SU-DHL-6 (cell line): ENCODE results near the gene ICA1.

ENCODE experiments used
- H2AFZ ChIP-seq: fragments of 200-600 bp; sonication (generic); 2 replicates; pipeline ENCODE4 v1.6.1; 2014; ENCODE audit warnings: low read depth, mild to moderate bottlenecking, moderate library complexity, mixed read lengths, antibody characterized with exemption, low read length; ENCODE audit not compliant: severe bottlenecking
- H3F3A ChIP-seq: fragments of 200-600 bp; shearing (Covaris generic); 2 replicates; pipeline ENCODE4 v1.6.0; 2016; ENCODE audit warnings: antibody characterized with exemption, mild to moderate bottlenecking; ENCODE audit not compliant: insufficient read depth
- H3K27ac ChIP-seq: fragments of 200-600 bp; sonication (generic); 2 replicates; pipeline ENCODE4 v1.5.1; 2016; ENCODE audit warnings: low read depth, mild to moderate bottlenecking, low read length, moderate library complexity, mixed read lengths
- H3K27me3 ChIP-seq: fragments of 200-600 bp; sonication (generic), shearing (Covaris generic); 2 replicates; pipeline ENCODE4 v1.6.0; 2014; ENCODE audit warnings: mild to moderate bottlenecking, low read length
- H3K36me3 ChIP-seq: fragments of 200-600 bp; sonication (generic); 2 replicates; pipeline ENCODE4 v1.6.1; 2014; ENCODE audit warnings: mild to moderate bottlenecking, low read length, mixed read lengths
- H3K4me2 ChIP-seq: fragments of 300-600, 200-600 bp; shearing (Covaris generic), sonication (generic); 2 replicates; pipeline ENCODE4 v1.6.0; 2014; ENCODE audit warnings: low read length, low read depth, mild to moderate bottlenecking; ENCODE audit not compliant: poor library complexity, severe bottlenecking
- H3K4me3 ChIP-seq: fragments of 200-600 bp; sonication (generic); 2 replicates; pipeline ENCODE4 v1.5.1; 2014; ENCODE audit warnings: antibody characterized with exemption, low read length, mild to moderate bottlenecking, mixed read lengths; ENCODE audit not compliant: insufficient read depth, poor library complexity, severe bottlenecking
- H3K79me2 ChIP-seq: fragments of 200-600 bp; sonication (generic); 2 replicates; pipeline ENCODE4 v1.6.1; 2014; ENCODE audit warnings: mild to moderate bottlenecking, low read length, moderate library complexity; ENCODE audit not compliant: insufficient read depth
- H3K9ac ChIP-seq: fragments of 200-600 bp; sonication (generic); 2 replicates; pipeline ENCODE4 v1.7.0; 2014; ENCODE audit warnings: mild to moderate bottlenecking, low read length
- H3K9me2 ChIP-seq: fragments of 200-600 bp; sonication (generic); replicated peaks from 2 replicates; pipeline ENCODE4 v1.6.1; 2014; ENCODE audit warnings: low read length; ENCODE audit not compliant: insufficient read depth
- H3K9me3 ChIP-seq: fragments of 200-600 bp; sonication (generic); 2 replicates; pipeline ENCODE4 v1.6.1; 2014; ENCODE audit warnings: low read length, mixed read lengths; ENCODE audit not compliant: insufficient read depth
- H4K20me1 ChIP-seq: fragments of 200-600 bp; sonication (generic); 2 replicates; pipeline ENCODE4 v1.6.1; 2014; ENCODE audit warnings: low read depth, mild to moderate bottlenecking, antibody characterized with exemption, low read length, moderate library complexity, mixed read lengths
- EZH2phosphoT487 ChIP-seq: fragments of 200-600 bp; sonication (generic), shearing (Covaris generic); conservative IDR thresholded peaks from 2 replicates; pipeline ENCODE4 v1.6.1; 2018; ENCODE audit warnings: mild to moderate bottlenecking, antibody characterized with exemption, low read length, moderate library complexity, mixed read lengths
- TF ChIP-seq, protein P1 (sequence below): fragments of 200-600 bp; sonication (generic); IDR thresholded peaks from one replicate; pipeline ENCODE4 v1.5.1; 2017; ENCODE audit warnings: antibody characterized with exemption, mild to moderate bottlenecking, low read length, moderate library complexity; ENCODE audit not compliant: insufficient read depth, poor library complexity, severe bottlenecking

ICA1 gene

GRCh38 chr7:8214244-8214824, 47.6 kb downstream of the ICA1 start:
- H3K4me2 ChIP-seq, result no peak overlapping the region
- H2AFZ ChIP-seq, result no peak overlapping the region
- no peaks in the 10 kb centered on the region for H3K79me2 ChIP-seq
- no peaks in the 10 kb centered on the region for H3K36me3 ChIP-seq
- H3K27ac ChIP-seq, result no peak overlapping the region
- H3K9me3 ChIP-seq, result no peaks in the 10 kb centered on the region
- no peak overlapping the region for H3K9ac ChIP-seq
- H3F3A ChIP-seq, result no peaks in the 10 kb centered on the region
- no peaks in the 10 kb centered on the region for H3K9me2 ChIP-seq
- TF ChIP-seq, protein P1, sequence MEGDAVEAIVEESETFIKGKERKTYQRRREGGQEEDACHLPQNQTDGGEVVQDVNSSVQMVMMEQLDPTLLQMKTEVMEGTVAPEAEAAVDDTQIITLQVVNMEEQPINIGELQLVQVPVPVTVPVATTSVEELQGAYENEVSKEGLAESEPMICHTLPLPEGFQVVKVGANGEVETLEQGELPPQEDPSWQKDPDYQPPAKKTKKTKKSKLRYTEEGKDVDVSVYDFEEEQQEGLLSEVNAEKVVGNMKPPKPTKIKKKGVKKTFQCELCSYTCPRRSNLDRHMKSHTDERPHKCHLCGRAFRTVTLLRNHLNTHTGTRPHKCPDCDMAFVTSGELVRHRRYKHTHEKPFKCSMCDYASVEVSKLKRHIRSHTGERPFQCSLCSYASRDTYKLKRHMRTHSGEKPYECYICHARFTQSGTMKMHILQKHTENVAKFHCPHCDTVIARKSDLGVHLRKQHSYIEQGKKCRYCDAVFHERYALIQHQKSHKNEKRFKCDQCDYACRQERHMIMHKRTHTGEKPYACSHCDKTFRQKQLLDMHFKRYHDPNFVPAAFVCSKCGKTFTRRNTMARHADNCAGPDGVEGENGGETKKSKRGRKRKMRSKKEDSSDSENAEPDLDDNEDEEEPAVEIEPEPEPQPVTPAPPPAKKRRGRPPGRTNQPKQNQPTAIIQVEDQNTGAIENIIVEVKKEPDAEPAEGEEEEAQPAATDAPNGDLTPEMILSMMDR, result no peak
- TF ChIP-seq EZH2phosphoT487, result no peak
- H3K27me3 ChIP-seq, result no peaks in the 10 kb centered on the region
- no peaks in the 10 kb centered on the region for H4K20me1 ChIP-seq
- no peak overlapping the region for H3K4me3 ChIP-seq

DNA sequence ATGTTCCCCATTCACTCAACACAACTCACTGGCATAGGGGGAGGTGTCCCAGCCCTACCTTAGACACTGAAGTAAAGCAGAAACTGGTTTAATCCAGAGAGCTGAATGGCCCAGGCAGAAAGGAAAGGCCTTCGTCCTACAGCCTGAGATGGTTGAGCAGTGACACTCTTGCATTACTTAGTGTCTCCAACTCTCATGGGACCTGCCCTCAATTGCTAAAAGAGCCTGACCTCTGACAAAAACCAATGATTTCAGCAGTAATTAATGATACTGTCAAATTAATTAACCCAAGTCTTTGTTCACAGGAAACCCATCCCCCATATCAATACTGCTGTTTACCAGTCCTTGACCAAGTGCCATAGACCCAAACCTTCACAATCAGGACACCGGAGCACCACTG, 48.6 kb downstream of the ICA1 start:
- H3K9me3 ChIP-seq, result no peaks in the 10 kb centered on the region
- no peaks in the 10 kb centered on the region for H4K20me1 ChIP-seq
- no peak overlapping the region for H3K9ac ChIP-seq
- H3K79me2 ChIP-seq, result no peaks in the 10 kb centered on the region
- H3F3A ChIP-seq, result no peaks in the 10 kb centered on the region
- H3K27ac ChIP-seq, result no peak overlapping the region
- no peaks in the 10 kb centered on the region for H3K9me2 ChIP-seq
- no peak for TF ChIP-seq EZH2phosphoT487
- TF ChIP-seq, protein P1, result no peak
- no peaks in the 10 kb centered on the region for H3K36me3 ChIP-seq
- H3K4me2 ChIP-seq, result no peak overlapping the region
- no peak overlapping the region for H2AFZ ChIP-seq
- H3K27me3 ChIP-seq, result no peaks in the 10 kb centered on the region
- H3K4me3 ChIP-seq, result no peak overlapping the region

- Histone ChIP-seq H3K9ac (no peak overlapping the region), H3K4me2 (no peak overlapping the region), H3K4me3 (no peak overlapping the region), H2AFZ (no peak overlapping the region), H3K36me3 (no peaks in the 10 kb centered on the region), H3K27ac (no peak overlapping the region), H3K9me2 (no peaks in the 10 kb centered on the region), H3K9me3 (no peaks in the 10 kb centered on the region), H3K79me2 (no peaks in the 10 kb centered on the region), H3K27me3 (no peaks in the 10 kb centered on the region), H4K20me1 (no peaks in the 10 kb centered on the region), H3F3A (no peaks in the 10 kb centered on the region)
- TF ChIP-seq, protein P1, result no peak
- no peak for TF ChIP-seq EZH2phosphoT487
These were observed 49.3 kb downstream of the ICA1 start for GRCh38 chr7:8212638-8213037.

DNA sequence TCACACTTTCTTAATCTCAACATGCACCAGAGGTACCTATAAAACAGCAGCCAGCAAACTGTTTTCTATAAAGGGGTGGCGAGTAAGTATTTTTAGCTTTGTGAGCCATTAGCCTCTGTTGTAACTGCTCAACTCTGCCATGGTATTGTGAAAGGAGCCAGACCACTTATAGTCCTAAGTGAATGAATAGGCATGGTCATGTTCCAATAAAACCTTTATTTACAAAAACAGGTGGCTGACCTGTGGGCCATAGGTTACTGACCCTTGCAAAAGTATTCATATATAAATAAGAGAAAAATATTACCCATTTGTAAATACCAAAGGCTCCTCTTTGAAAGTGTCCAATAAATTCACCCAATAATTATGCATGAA, 50.3 kb downstream of the ICA1 start:
- Histone ChIP-seq H3K36me3 (no peaks in the 10 kb centered on the region), H4K20me1 (no peaks in the 10 kb centered on the region)
- TF ChIP-seq, protein P1, result no peak
- TF ChIP-seq EZH2phosphoT487, result no peak

More for the DNA sequence above, 50.3 kb downstream of the ICA1 start:
- H3F3A ChIP-seq, result no peaks in the 10 kb centered on the region
- no peaks in the 10 kb centered on the region for H3K27me3 ChIP-seq
- no peak overlapping the region for H3K4me3 ChIP-seq
- H3K4me2 ChIP-seq, result no peak overlapping the region
- no peak overlapping the region for H3K27ac ChIP-seq
- H2AFZ ChIP-seq, result no peak overlapping the region
- H3K9me2 ChIP-seq, result no peaks in the 10 kb centered on the region
- H3K79me2 ChIP-seq, result no peaks in the 10 kb centered on the region
- no peak overlapping the region for H3K9ac ChIP-seq
- H3K9me3 ChIP-seq, result no peaks in the 10 kb centered on the region
